Stimulated activated naive CD8-positive, alpha-beta T cell treated with anti-CD3 and anti-CD28 coated beads, Interleukin-15, Interleukin-2, amounts not matched to agents 100 ng/mL and 50 ng/mL, for 24 hours (primary cell): ENCODE results near the gene RALGPS1.

ENCODE experiments used
- H3K27ac Mint-ChIP-seq: one replicate; pipeline ENCODE4 v1.8.0; 2021; ENCODE audit warnings: mild to moderate bottlenecking, mixed read lengths
- H3K27me3 Mint-ChIP-seq: one replicate; pipeline ENCODE4 v1.8.0; 2021; ENCODE audit warnings: mixed read lengths
- H3K36me3 Mint-ChIP-seq: one replicate; pipeline ENCODE4 v1.8.0; 2021; ENCODE audit warnings: low read depth, mixed read lengths
- H3K4me1 Mint-ChIP-seq: one replicate; pipeline ENCODE4 v1.8.0; 2021; ENCODE audit warnings: low read depth, mixed read lengths
- H3K4me3 Mint-ChIP-seq: one replicate; pipeline ENCODE4 v1.8.0; 2021; ENCODE audit warnings: mild to moderate bottlenecking, mixed read lengths
- H3K9me3 Mint-ChIP-seq: one replicate; pipeline ENCODE4 v1.8.0; 2021; ENCODE audit warnings: mixed read lengths

RALGPS1 gene, protein sequence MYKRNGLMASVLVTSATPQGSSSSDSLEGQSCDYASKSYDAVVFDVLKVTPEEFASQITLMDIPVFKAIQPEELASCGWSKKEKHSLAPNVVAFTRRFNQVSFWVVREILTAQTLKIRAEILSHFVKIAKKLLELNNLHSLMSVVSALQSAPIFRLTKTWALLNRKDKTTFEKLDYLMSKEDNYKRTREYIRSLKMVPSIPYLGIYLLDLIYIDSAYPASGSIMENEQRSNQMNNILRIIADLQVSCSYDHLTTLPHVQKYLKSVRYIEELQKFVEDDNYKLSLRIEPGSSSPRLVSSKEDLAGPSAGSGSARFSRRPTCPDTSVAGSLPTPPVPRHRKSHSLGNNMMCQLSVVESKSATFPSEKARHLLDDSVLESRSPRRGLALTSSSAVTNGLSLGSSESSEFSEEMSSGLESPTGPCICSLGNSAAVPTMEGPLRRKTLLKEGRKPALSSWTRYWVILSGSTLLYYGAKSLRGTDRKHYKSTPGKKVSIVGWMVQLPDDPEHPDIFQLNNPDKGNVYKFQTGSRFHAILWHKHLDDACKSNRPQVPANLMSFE

DNA sequence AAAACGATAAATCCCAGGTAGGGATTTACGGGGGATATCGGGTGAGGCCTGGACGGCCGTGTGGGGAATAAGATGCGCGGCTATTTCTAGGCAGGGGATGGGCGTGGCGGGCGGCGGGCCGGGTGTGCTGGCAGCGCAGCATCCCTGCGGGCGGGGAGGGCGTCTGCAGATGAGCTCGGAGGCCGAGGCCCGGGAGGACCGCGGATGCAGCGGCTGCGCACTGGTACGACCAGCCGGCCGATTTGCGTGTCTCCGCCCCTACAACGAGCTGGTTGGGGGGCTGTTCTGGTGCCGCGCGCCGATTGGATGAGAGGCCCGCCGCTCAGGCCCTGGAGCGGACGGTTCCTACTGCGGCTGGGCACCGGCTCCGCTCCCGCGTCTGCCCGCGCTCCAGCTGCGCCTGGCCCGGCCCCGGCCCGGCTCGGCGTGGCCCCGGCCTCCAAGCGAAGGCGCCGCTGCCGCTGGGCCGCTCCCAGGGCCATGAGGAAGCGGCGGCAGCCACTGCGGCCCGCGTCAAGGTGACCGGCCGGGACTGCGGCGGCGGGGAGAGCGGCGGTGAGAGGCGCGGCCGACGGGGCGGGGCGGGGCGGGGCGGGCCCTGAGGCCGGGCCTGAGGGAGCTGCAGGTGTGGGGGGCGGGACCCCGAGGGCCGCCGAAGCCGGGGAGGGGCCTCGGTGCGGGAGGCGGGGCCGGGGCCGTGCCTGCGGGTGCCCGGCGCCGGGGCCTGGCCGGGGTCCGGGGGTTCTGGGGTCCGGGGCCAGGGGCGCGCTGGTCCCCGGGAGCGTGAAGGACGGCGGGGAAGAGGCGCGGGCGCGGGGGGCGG lies at the start of gene RALGPS1:
TSS of gene RALGPS1 (plus strand) at position 325 of the 823 bp plus-strand sequence. CDS start 47,508 bp downstream, outside the sequence.
- no peak within 1 kb of the TSS for H3K27ac Mint-ChIP-seq
- peaks cover 21% of the 10 kb centered on the region for H3K27me3 Mint-ChIP-seq

GRCh38 chr9:126869368-126869767 lies 45.2 kb upstream of the RALGPS1 start:
- Mint-ChIP-seq H3K9me3 (no peaks in the 10 kb centered on the region), H3K36me3 (peaks cover 23% of the 10 kb centered on the region), H3K4me3 (no peak overlapping the region), H3K4me1 (peaks cover 38% of the 10 kb centered on the region), H3K27me3 (no peaks in the 10 kb centered on the region), H3K27ac (no peak overlapping the region)

More for the DNA sequence above, at the start of gene RALGPS1:
- Mint-ChIP-seq H3K9me3 (peaks cover 6% of the 10 kb centered on the region), H3K36me3 (no peaks in the 10 kb centered on the region), H3K4me1 (peaks cover 4% of the 10 kb centered on the region), H3K4me3 (peak within 1 kb of the TSS; percentile 76)

DNA sequence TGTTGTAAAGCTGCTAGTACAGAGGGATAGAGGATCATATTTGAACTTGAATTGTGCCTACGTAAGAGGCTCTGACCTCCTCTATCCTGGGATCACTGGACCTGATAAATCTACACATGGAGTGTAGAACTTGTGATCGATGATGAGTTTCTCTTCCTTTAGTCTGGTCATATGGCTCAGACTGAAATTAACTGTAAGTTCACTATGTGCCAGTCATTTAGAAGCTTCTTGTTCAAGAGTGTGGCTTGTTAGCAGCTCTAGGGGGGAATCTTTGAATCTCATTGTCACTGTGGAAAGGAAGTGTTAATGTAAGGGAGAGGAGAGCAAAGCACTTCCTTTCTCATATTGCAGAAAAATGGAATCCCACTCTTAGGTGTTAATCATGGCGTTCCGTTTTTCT lies 42.1 kb upstream of the RALGPS1 start:
- Mint-ChIP-seq H3K4me1 (peaks cover 54% of the 10 kb centered on the region), H3K27ac (no peak overlapping the region), H3K9me3 (no peaks in the 10 kb centered on the region), H3K36me3 (peaks cover 6% of the 10 kb centered on the region), H3K27me3 (no peaks in the 10 kb centered on the region), H3K4me3 (no peak overlapping the region)

GRCh38 chr9:126874546-126875314 lies 39.9 kb upstream of the RALGPS1 start:
- H3K27ac Mint-ChIP-seq: no peak overlapping the region
- no peaks in the 10 kb centered on the region for H3K9me3 Mint-ChIP-seq
- no peaks in the 10 kb centered on the region for H3K27me3 Mint-ChIP-seq
- H3K4me1 Mint-ChIP-seq: peaks cover 46% of the 10 kb centered on the region
- H3K36me3 Mint-ChIP-seq: peaks cover 12% of the 10 kb centered on the region
- no peak overlapping the region for H3K4me3 Mint-ChIP-seq

GRCh38 chr9:126875756-126876510 lies 38.6 kb upstream of the RALGPS1 start:
- Mint-ChIP-seq H3K27me3 (no peaks in the 10 kb centered on the region), H3K9me3 (no peaks in the 10 kb centered on the region), H3K4me3 (no peak overlapping the region), H3K4me1 (peaks cover 39% of the 10 kb centered on the region), H3K36me3 (peaks cover 23% of the 10 kb centered on the region), H3K27ac (no peak overlapping the region)

GRCh38 chr9:126876531-126876930 lies 38.1 kb upstream of the RALGPS1 start:
- no peaks in the 10 kb centered on the region for H3K27me3 Mint-ChIP-seq

GRCh38 chr9:126877418-126877817 lies 37.2 kb upstream of the RALGPS1 start:
- peaks cover 37% of the 10 kb centered on the region for H3K4me1 Mint-ChIP-seq
- H3K27ac Mint-ChIP-seq: no peak overlapping the region
- no peaks in the 10 kb centered on the region for H3K27me3 Mint-ChIP-seq
- no peaks in the 10 kb centered on the region for H3K9me3 Mint-ChIP-seq
- H3K36me3 Mint-ChIP-seq: peaks cover 34% of the 10 kb centered on the region
- no peak overlapping the region for H3K4me3 Mint-ChIP-seq

More at GRCh38 chr9:126876531-126876930, 38.1 kb upstream of the RALGPS1 start:
- H3K4me1 Mint-ChIP-seq: peaks cover 39% of the 10 kb centered on the region
- peaks cover 26% of the 10 kb centered on the region for H3K36me3 Mint-ChIP-seq
- H3K9me3 Mint-ChIP-seq: no peaks in the 10 kb centered on the region
- no peak overlapping the region for H3K4me3 Mint-ChIP-seq
- H3K27ac Mint-ChIP-seq: no peak overlapping the region

GRCh38 chr9:126879288-126879687 lies 35.3 kb upstream of the RALGPS1 start:
- H3K27ac Mint-ChIP-seq: no peak overlapping the region
- H3K4me1 Mint-ChIP-seq: peaks cover 29% of the 10 kb centered on the region
- H3K4me3 Mint-ChIP-seq: no peak overlapping the region
- no peaks in the 10 kb centered on the region for H3K9me3 Mint-ChIP-seq
- peaks cover 34% of the 10 kb centered on the region for H3K36me3 Mint-ChIP-seq
- no peaks in the 10 kb centered on the region for H3K27me3 Mint-ChIP-seq

- Mint-ChIP-seq H3K36me3 (peaks cover 39% of the 10 kb centered on the region), H3K4me1 (peaks cover 29% of the 10 kb centered on the region), H3K4me3 (no peak overlapping the region), H3K27me3 (no peaks in the 10 kb centered on the region), H3K27ac (no peak overlapping the region), H3K9me3 (no peaks in the 10 kb centered on the region)
Measured at GRCh38 chr9:126880226-126880946, 34.2 kb upstream of the RALGPS1 start.

DNA sequence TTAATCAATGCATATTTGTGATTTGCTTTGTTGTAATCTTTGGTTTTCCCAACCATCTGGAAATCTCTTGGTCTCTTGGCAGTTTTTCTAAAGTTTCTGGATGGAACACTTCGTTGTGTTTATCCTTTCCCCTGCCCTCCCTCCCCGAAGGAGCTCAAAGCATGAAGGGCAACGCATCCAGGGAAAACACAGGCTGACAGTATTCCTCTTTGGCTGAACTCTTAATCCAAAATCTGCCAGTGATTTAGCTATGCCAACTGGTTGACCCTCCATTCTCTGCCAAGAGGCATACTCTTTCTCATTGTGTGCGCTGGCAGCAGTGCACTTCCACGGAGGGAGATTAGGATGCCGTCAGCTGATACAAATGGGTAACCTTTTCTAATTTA lies 33.6 kb upstream of the RALGPS1 start:
- Mint-ChIP-seq H3K4me1 (peaks cover 25% of the 10 kb centered on the region), H3K9me3 (no peaks in the 10 kb centered on the region), H3K27me3 (no peaks in the 10 kb centered on the region), H3K4me3 (no peak overlapping the region), H3K36me3 (peaks cover 39% of the 10 kb centered on the region), H3K27ac (no peak overlapping the region)

DNA sequence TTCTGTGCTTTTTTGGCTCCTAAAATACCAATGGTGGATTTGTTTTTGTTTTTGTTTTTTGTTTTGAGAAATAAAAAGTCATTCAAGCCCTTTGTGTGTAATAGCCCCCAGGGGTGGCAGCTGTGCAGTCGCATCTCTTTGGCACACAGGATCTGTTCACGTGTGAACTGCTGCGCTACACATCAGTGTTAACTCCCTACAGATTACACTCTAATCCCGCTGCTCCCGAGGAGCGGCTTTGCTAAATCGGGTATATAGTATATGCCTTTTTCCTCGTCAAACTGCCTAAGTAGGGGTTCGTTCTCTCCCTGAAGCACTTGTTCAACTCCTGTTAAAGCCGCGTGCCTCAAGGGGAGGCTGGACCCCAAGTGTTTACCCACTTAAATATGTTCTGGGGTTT lies 31.8 kb upstream of the RALGPS1 start:
- Mint-ChIP-seq H3K4me1 (peaks cover 8% of the 10 kb centered on the region), H3K4me3 (no peak overlapping the region), H3K36me3 (peaks cover 35% of the 10 kb centered on the region), H3K9me3 (no peaks in the 10 kb centered on the region), H3K27ac (no peak overlapping the region), H3K27me3 (no peaks in the 10 kb centered on the region)

- Mint-ChIP-seq H3K27me3 (no peaks in the 10 kb centered on the region), H3K4me3 (no peak overlapping the region), H3K27ac (no peak overlapping the region), H3K4me1 (no peaks in the 10 kb centered on the region), H3K9me3 (no peaks in the 10 kb centered on the region), H3K36me3 (peaks cover 35% of the 10 kb centered on the region)
Measured at GRCh38 chr9:126883636-126884035, 30.9 kb upstream of the RALGPS1 start.

DNA sequence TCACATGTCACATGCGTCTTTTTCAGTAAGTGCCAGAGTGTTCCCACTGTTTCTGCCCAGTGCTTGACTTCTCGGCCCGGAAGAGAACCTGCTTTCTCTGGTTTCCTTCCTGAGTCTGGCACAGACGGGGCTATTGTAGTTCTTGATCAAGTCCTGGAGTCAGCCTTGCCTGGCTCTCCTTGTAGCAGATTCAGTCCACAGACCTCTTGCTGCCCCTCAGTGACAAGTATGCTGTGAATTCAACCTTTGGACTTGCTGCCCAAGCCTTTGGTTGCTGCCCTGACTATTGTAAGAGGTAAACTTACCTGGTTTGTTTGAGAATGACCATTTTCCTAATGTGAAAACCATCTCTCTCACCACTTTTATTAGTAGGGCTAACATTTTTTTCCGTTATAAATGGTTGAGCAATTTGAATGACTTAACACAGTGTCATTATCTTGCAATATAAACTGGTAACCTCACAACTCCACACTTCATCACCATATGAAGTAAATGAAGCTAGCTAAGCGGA lies 29.4 kb upstream of the RALGPS1 start:
- no peaks in the 10 kb centered on the region for H3K9me3 Mint-ChIP-seq
- H3K27me3 Mint-ChIP-seq: no peaks in the 10 kb centered on the region
- H3K27ac Mint-ChIP-seq: no peak overlapping the region
- H3K4me3 Mint-ChIP-seq: no peak overlapping the region
- no peaks in the 10 kb centered on the region for H3K4me1 Mint-ChIP-seq
- H3K36me3 Mint-ChIP-seq: peaks cover 23% of the 10 kb centered on the region
